Liver (tissue), 9 donors: ENCODE measurements around the gene CGGBP1. TPM values are rescaled to one million over a fixed set of nuclear protein-coding genes. Genes with fewer than 3 reads are reported as not detected.

Experiments
- DNase-seq: peaks from one replicate; pipeline ENCODE4 v3.0.0-alpha.2; 2017; ENCODE audit warnings: low spot score
- H3K27ac ChIP-seq, 2 donors: one replicate each; pipeline ENCODE4 v1.7.0; 2013; ENCODE audit warnings: inconsistent platforms in 2 of 2, low read length in 2 of 2, control low read depth in 1 of 2, low read depth in 1 of 2, mild to moderate bottlenecking in 1 of 2
- H3K27me3 ChIP-seq, 4 donors: one replicate each; pipeline versions ENCODE4 v1.6.1 to v1.7.0; 2013; ENCODE audit warnings: low read length in 3 of 4, inconsistent platforms in 1 of 4, mild to moderate bottlenecking in 1 of 4, moderate library complexity in 1 of 4; ENCODE audit not compliant: control insufficient read depth in 4 of 4, insufficient read depth in 4 of 4
- H3K36me3 ChIP-seq, 4 donors: one replicate each; pipeline versions ENCODE4 v1.6.1 to v1.7.0; 2013; ENCODE audit warnings: low read length in 3 of 4, mild to moderate bottlenecking in 3 of 4, low read depth in 1 of 4, moderate library complexity in 1 of 4; ENCODE audit not compliant: control insufficient read depth in 4 of 4, insufficient read depth in 3 of 4
- H3K4me1 ChIP-seq, 4 donors: one replicate each; pipeline versions ENCODE4 v1.6.1 to v1.7.0; 2013; ENCODE audit warnings: low read length in 3 of 4, mild to moderate bottlenecking in 3 of 4, moderate library complexity in 1 of 4; ENCODE audit not compliant: control insufficient read depth in 4 of 4, insufficient read depth in 4 of 4
- H3K4me3 ChIP-seq, 3 donors: one replicate each; pipeline versions ENCODE4 v1.6.1 to v1.7.0; 2013; ENCODE audit warnings: low read length in 3 of 3, control low read depth in 1 of 3, low read depth in 1 of 3, mild to moderate bottlenecking in 1 of 3
- H3K9ac ChIP-seq, 2 donors: one replicate each; pipeline ENCODE4 v1.7.0; 2013; ENCODE audit warnings: low read length in 2 of 2, mild to moderate bottlenecking in 2 of 2, moderate library complexity in 2 of 2, control low read depth in 1 of 2, low read depth in 1 of 2
- H3K9me3 ChIP-seq, 4 donors: one replicate each; pipeline versions ENCODE4 v1.6.1 to v1.7.0; 2013; ENCODE audit warnings: low read length in 3 of 4; ENCODE audit not compliant: control insufficient read depth in 4 of 4
- ATF3 ChIP-seq: IDR thresholded peaks from 2 replicates; pipeline ENCODE4 v1.6.1; 2016; ENCODE audit warnings: antibody characterized with exemption
- CTCF ChIP-seq: fragments of 150-350 bp; IDR thresholded peaks from 2 replicates; pipeline ENCODE4 v1.5.1; 2017; ENCODE audit warnings: improper control_type of control experiment, low read depth, low read length; ENCODE audit not compliant: missing input control
- EGR1 ChIP-seq, 2 donors: IDR thresholded peaks; 2 replicates each; pipeline ENCODE4 v1.6.1; 2016 to 2018; ENCODE audit warnings: antibody characterized with exemption in 2 of 2, low read depth in 2 of 2
- FOXA1 ChIP-seq: IDR thresholded peaks from 2 replicates; pipeline ENCODE4 v1.6.1; 2016; ENCODE audit warnings: antibody characterized with exemption
- GABPA ChIP-seq, 2 donors: IDR thresholded peaks in 1 of 2; conservative IDR thresholded peaks in 1 of 2; 2 replicates each; pipeline ENCODE4 v1.6.1; 2016; ENCODE audit warnings: antibody characterized with exemption in 2 of 2, mild to moderate bottlenecking in 1 of 2, moderate library complexity in 1 of 2
- HNF4A ChIP-seq, 2 donors: conservative IDR thresholded peaks; 2 replicates each; pipeline ENCODE4 v1.6.1; 2016; ENCODE audit warnings: antibody characterized with exemption in 2 of 2, mild to moderate bottlenecking in 2 of 2
- JUND ChIP-seq, 2 donors: IDR thresholded peaks; 2 replicates each; pipeline ENCODE4 v1.6.1; 2016; ENCODE audit warnings: antibody characterized with exemption in 2 of 2
- MAX ChIP-seq: IDR thresholded peaks from 2 replicates; pipeline ENCODE4 v1.6.1; 2016; ENCODE audit warnings: antibody characterized with exemption
- NR2F2 ChIP-seq: IDR thresholded peaks from 2 replicates; pipeline ENCODE4 v1.6.1; 2016; ENCODE audit warnings: antibody characterized with exemption
- RAD21 ChIP-seq, 2 donors: IDR thresholded peaks; 2 replicates each; pipeline ENCODE4 v1.6.1; 2016; ENCODE audit warnings: antibody characterized with exemption in 2 of 2, mild to moderate bottlenecking in 2 of 2
- RXRA ChIP-seq, 2 donors: IDR thresholded peaks; 2 replicates each; pipeline ENCODE4 v1.6.1; 2017 to 2018; ENCODE audit warnings: antibody characterized with exemption in 2 of 2, mild to moderate bottlenecking in 1 of 2
- SP1 ChIP-seq: IDR thresholded peaks from 2 replicates; pipeline ENCODE4 v1.6.1; 2018; ENCODE audit warnings: antibody characterized with exemption, mild to moderate bottlenecking
- TAF1 ChIP-seq: conservative IDR thresholded peaks from 2 replicates; pipeline ENCODE4 v1.6.1; 2016; ENCODE audit warnings: antibody characterized with exemption, mild to moderate bottlenecking
- YY1 ChIP-seq: IDR thresholded peaks from 2 replicates; pipeline ENCODE4 v1.6.1; 2016; ENCODE audit warnings: antibody characterized with exemption, mild to moderate bottlenecking
- ZBTB33 ChIP-seq: IDR thresholded peaks from 2 replicates; pipeline ENCODE4 v1.6.1; 2016; ENCODE audit warnings: antibody characterized with exemption
- WGBS: extraction: QIAGEN DNeasy Blood & Tissue Kit; methylation state at CpG from one replicate; pipeline ENCODE4 v1.1.7; 2013; 5-methylcytosine and 5-hydroxymethylcytosine counted together
- polyA plus RNA-seq, 2 donors: library from polyadenylated mRNA; stranded (reverse) in 1 of 2; unstranded in 1 of 2; fragments of 200-250 nt in 1 of 2; fragments of >200 nt in 1 of 2; fragmentation: Nextera tagmentation in 1 of 2; extraction: Ambion mirVana in 1 of 2; gene quantifications; one replicate each; pipeline versions ENCODE4 v1.2.1 to v1.2.3, GENCODE V29; 2013 to 2015
- total RNA-seq, 2 donors: library from RNA; depleted of rRNA; stranded (reverse); fragments of >200 nt; gene quantifications; one replicate each; pipeline ENCODE4 v1.2.3, GENCODE V29; 2014
- donor health status: healthy.
- donor health status: healthy.
- donor health status: healthy.
- donor health status: healthy.
- donor health status: healthy.

CGGBP1 gene
- total and polyA plus RNA-seq, 4 donors, result 13.6 to 46.4 (median 35.8) TPM

- Histone ChIP-seq H3K9me3 (no peaks in the 10 kb centered on the region), H3K27me3 (no peaks in the 10 kb centered on the region), H3K9ac (no peak overlapping the region), H3K36me3 (no peaks in the 10 kb centered on the region), H3K4me3 (no peak overlapping the region), H3K4me1 (peaks cover 3 to 6% (median 4%) of the 10 kb centered on the region in 4 donors), H3K27ac (no peak overlapping the region)
- DNase-seq, result no peak
- WGBS, result 87% methylated on average over 2 of the region's 2 CpGs
- TF ChIP-seq NR2F2, result no peak
- no peak for TF ChIP-seq FOXA1
- TF ChIP-seq EGR1 (IDR thresholded peaks at IDR 0.05; ENCODE audit: low read depth in 2 of 2), result no peak
- TF ChIP-seq HNF4A (conservative IDR thresholded peaks at IDR 0.05), result no peak
- no peak for TF ChIP-seq RXRA (IDR thresholded peaks at IDR 0.05)
- TF ChIP-seq CTCF, result no peak
- TF ChIP-seq YY1, result no peak
Measured at GRCh38 chr3:88009066-88009465, 49.7 kb downstream of the CGGBP1 start.

- Histone ChIP-seq H3K9ac (peak overlapping the region in 1 of 2 donors; percentile 28), H3K4me1 (peaks cover 0 to 8% (median under 1%) of the 10 kb centered on the region in 4 donors), H3K9me3 (no peaks in the 10 kb centered on the region), H3K27me3 (no peaks in the 10 kb centered on the region), H3K27ac (no peak overlapping the region), H3K4me3 (no peak overlapping the region), H3K36me3 (no peaks in the 10 kb centered on the region)
- 9% methylated on average over 2 of the region's 2 CpGs for WGBS
- DNase-seq, result no peak
- TF ChIP-seq FOXA1 (no peak), SP1 (no peak), YY1 (no peak), RAD21 (IDR thresholded peaks at IDR 0.05) (peak; percentile 70 to 76), CTCF (peak; percentile 36)
Measured at GRCh38 chr3:88005066-88005465, 53.7 kb downstream of the CGGBP1 start.

- no peak for DNase-seq
- no peak overlapping the region for H3K9ac ChIP-seq
- no peak overlapping the region for H3K27ac ChIP-seq
- 33% methylated on average over 6 of the region's 6 CpGs for WGBS
- no peaks in the 10 kb centered on the region for H3K36me3 ChIP-seq
- no peaks in the 10 kb centered on the region for H3K9me3 ChIP-seq
- H3K4me3 ChIP-seq, result no peak overlapping the region
- H3K4me1 ChIP-seq, result peaks cover 0 to 8% (median under 1%) of the 10 kb centered on the region in 4 donors
- peaks cover 0 to 3% (median 0%) of the 10 kb centered on the region in 4 donors for H3K27me3 ChIP-seq
- TF ChIP-seq CTCF (peak; percentile 79), FOXA1 (no peak), ATF3 (peak; percentile 30), NR2F2 (no peak), JUND (IDR thresholded peaks at IDR 0.05) (no peak), GABPA (IDR thresholded peaks at IDR 0.05 in 1 of 2, conservative IDR thresholded peaks at IDR 0.05 in 1 of 2) (no peak), ZBTB33 (no peak), RAD21 (IDR thresholded peaks at IDR 0.05) (peak; percentile 92 to 93), MAX (no peak), HNF4A (conservative IDR thresholded peaks at IDR 0.05) (no peak), EGR1 (IDR thresholded peaks at IDR 0.05; ENCODE audit: low read depth in 2 of 2) (no peak), TAF1 (no peak), YY1 (no peak)
Measured at GRCh38 chr3:88003115-88003755, 55.6 kb downstream of the CGGBP1 start.
